IPS-18c (cell line): ENCODE measurements around the gene SYTL2.
"Not testable (repeated sequence)": the region's sequence is repeated elsewhere in the genome, so short reads cannot be mapped to it uniquely, and the experiment has no call there.

Experiments
- H3K4me3 ChIP-seq: 2 replicates; pipeline ENCODE4 v1.7.0; 2013; ENCODE audit warnings: low read depth, mild to moderate bottlenecking, low read length, moderate library complexity; ENCODE audit not compliant: insufficient read depth
- H3K9me3 ChIP-seq: one replicate; pipeline ENCODE4 v1.6.1; 2013; ENCODE audit warnings: mild to moderate bottlenecking, low read length, moderate library complexity; ENCODE audit not compliant: control insufficient read depth, insufficient read depth

SYTL2 gene

DNA sequence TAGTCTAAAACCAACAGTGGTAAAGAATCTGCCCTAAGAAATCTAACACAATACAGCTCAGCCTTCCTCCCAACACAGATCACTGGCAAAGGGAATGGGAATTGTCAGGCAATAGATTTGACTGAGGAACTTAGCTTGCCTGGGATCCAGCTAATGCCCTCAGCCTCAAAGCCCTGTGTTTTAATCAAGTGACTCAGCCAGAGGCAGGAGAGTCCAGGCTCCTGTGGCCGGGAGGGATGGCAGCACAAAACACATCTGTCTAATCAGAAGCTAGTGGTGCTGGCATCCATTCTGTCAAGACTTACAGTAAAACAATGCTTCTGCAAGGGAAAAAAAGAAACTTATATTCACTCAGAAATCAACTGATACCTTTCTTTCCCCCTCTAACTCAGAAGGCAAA, 5.6 kb downstream of the SYTL2 start:
- no peaks in the 10 kb centered on the region for H3K9me3 ChIP-seq
- H3K4me3 ChIP-seq: no peak overlapping the region

DNA sequence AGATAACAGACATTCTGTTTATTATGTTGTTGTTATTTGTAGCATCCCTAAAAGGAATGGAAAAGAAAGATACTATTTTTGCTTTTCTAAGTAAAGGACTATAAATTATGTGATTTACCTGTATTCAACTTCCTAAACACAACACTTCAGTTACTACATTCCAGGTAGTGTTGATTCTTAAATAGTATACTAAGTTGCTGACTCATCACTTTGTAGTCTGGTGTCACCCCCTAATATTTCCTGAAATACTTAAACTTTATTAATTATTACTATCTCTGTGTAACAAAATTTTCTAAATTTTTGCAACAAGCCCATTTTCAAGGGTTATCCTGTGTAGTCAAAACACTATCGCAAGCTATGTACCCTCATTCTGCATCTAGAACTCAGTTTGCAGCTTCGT, 7.0 kb downstream of the SYTL2 start:
- no peaks in the 10 kb centered on the region for H3K9me3 ChIP-seq
- no peak overlapping the region for H3K4me3 ChIP-seq

DNA sequence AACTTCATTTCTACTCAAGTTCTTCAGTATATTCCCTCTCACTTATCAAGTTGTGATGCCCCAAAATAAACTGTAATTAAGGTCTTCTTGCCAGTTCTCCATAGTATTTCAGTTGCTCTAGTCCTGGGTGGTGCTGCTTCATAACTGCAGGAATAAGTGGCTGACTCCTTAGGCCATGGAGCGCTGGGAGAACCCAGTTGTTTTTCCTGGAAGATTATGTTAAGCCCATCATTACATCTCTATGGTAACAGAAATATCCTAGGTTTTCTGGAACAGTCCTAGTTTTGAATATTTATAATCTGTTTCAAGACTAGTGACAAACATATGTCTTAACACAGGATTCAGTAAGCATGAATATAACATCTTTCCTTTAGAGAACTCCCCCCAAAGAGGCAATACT, 7.6 kb downstream of the SYTL2 start:
- H3K4me3 ChIP-seq: no peak overlapping the region
- H3K9me3 ChIP-seq: no peaks in the 10 kb centered on the region

DNA sequence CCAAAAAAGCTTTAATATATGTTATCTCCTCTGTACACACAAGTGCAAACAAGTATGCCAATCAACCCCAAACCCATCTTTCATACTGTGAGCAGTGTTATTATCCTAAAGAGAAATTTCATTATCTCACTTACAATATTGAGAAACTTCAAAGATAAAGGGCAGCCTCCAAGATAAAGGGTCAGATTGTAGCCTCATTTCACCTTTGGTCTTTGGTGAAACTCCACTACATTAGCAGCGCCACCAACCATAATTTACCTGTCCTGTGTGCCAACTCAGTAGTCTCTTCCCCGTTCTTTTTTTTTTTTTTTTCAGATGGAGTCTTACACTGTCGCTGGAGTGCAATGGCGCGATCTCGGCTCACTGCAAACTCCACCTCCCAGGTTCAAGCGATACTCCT, 9.4 kb downstream of the SYTL2 start:
- H3K9me3 ChIP-seq: no peaks in the 10 kb centered on the region
- no peak overlapping the region for H3K4me3 ChIP-seq

DNA sequence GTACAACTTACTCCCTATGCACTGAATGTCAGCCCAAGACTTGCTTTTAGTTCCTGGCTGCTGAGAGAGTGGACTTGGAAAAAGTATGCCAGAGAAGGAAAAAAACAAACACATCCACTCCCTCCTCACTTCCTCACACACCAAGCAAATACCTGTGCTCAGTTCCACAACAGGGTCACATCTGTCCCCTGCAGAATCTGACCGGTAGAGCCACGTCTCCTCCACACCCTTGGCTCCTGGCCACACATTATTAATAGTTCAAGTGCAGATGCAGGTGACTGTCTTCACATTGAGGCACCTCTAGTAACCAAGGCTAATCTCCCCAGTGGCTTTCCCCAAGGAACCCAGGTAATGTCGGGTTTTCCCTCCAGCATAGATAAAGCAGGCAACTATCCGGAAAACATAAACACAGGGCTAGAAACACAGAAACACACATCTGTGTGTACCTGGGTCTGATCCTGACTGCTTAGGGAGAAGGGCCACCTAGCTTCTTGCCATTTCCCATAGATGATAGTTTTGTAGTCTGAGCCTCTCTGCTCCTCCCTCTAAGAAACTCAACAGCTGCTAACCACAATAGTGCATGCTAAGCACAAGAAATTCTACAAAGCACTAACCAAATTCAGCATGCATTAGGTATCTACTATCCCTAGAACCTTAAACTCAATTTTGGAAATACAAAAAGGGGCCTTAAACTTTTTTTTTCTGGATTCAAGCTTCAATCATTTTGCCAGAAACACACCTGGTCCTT, 10.2 kb downstream of the SYTL2 start:
- H3K9me3 ChIP-seq: no peaks in the 10 kb centered on the region
- no peak overlapping the region for H3K4me3 ChIP-seq

DNA sequence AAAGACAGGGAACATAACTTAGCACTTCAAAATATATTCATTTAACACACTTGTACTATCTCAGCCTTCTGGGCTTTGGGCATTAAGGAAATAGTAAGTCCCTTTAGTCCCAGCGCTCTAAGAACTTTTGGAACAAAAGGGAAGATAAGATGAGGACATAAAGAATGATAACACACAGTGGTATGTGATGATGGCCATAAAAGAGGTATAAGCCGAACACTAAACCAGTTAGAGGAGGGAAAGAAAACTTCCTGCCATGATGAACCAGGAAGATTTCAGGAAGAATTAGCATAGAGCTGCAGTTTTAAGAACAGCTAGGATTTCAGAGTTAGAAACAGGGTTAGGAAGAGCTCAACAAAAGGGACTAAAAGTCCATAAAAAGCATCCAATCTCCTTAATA, 11.8 kb downstream of the SYTL2 start:
- no peak overlapping the region for H3K4me3 ChIP-seq

DNA sequence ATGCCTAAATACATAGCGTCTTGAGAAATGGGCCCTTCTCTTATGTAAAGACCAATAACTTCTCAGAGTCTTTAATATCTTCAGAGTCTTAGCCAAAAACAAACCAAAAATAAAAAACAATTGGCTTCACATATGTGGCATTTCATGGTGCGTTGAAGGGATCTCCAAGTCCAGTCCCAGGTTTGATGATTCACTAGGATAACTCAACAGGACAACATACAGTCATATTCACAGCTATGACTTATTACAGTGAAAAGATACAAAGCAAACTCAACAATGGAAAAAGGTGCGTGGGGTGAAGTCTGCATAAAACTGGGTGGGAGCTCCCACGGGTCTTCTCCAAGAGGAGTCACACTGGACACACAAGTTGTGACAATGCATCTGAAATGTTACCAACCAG, 12.6 kb downstream of the SYTL2 start:
- no peak overlapping the region for H3K4me3 ChIP-seq
- H3K9me3 ChIP-seq: no peaks in the 10 kb centered on the region

More for the DNA sequence above, 11.8 kb downstream of the SYTL2 start:
- H3K9me3 ChIP-seq: no peaks in the 10 kb centered on the region

DNA sequence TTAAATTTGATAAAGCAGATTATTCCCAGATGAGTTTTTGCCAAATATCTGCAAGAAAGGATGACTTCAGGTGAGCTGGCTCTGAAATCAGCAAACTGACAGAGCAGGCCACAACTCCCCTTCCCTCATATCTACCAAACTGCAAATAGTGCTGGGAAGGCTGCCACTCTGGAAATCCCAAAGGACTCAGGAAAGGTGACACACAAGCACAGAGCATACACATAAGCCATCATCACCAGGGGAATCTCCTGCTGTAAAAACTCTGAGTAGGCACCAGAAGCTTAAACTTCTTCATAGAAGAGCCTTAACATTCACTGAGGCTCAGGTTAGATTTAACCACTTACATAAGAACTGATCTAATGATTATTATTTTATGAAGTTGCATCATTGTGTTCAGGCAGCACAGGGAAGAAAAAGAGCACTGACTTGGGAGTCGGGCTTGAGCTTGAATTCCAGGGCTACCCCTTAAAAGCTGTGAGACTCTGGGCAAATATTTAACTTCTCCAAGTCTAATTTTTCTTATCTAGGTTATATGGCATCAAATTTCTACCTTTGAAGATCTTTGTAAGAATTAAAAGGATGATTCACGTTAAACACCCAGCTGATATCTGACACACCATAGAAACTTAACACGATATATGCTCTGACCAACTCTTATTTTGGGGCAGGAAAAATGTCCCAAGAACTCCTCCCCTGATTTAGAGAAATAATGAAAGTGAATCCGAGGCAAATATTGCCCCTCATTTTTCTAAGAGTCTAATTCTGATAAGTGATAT, 15.0 kb downstream of the SYTL2 start:
- Histone ChIP-seq H3K9me3 (no peaks in the 10 kb centered on the region), H3K4me3 (no peak overlapping the region)

DNA sequence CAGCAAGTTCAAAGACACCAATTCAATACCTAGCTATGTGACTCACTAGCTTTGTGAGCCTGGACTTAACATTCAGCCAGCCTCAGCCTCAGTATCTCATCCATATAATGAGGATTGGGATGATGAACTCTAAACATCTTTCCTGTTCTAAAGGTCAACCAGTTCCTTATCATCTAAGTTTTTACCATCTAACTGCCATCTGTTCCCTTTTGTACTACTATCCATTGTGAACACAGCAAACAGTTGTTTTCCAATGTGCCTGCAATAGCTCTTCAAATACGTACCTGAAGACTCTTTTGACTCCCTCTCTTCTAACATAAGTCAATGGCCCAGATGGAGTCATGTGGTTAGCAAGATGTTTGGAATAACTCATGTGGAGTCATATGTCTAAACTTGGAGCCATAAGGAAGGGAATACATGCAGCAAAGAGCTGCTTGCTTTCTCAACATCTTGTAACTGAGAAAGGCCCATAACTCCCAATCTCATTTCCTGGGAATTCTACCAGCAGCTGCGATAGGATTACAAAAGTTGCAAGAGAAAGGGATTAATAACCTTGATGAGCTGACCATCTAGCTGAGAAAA, 19.4 kb downstream of the SYTL2 start:
- Histone ChIP-seq H3K4me3 (no peak overlapping the region), H3K9me3 (no peaks in the 10 kb centered on the region)

DNA sequence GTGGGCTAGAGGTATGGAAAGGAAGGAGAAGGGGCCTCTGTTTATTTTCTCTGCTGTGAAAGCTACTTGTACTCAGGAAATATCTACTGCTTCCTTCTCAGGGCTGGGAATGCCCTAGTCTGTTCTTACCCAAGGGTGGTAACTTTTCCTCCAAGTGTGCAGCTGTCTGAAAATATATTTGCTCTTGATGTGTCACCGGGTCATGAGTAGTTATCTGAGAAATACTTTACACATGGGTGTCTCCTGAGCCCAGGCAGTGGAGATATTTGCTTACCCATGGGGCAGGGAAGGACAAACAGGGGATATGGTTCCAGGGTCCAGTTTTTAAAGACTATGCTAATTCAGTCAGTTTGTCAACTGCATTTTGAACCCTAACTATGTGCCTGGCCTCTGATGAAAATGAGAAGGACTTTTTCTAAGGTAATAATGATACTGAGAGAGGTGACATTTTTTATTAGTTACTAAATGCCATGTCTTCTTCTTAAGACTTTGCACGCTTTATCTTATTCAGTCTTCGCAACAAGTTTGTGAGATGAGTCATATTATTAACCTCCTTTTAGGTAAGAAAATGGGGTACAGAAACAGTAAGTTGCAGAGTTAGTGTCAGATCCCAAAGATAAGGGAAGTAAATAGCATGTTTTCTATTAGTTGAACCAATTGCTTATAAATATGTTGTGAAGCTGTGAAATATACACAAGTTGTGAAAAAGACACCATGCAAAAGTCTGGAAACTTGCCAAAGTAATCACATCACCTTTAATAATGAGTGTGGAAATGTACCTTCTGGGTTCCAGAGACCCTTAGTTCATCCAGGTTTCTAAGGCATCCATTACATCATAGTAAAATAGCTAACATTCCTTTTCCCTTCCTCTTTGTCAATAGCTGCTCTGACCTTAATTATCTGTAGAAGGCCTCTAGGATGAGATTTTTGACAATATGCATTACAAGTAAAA, 22.9 kb downstream of the SYTL2 start:
- Histone ChIP-seq H3K4me3 (no peak overlapping the region), H3K9me3 (no peaks in the 10 kb centered on the region)

DNA sequence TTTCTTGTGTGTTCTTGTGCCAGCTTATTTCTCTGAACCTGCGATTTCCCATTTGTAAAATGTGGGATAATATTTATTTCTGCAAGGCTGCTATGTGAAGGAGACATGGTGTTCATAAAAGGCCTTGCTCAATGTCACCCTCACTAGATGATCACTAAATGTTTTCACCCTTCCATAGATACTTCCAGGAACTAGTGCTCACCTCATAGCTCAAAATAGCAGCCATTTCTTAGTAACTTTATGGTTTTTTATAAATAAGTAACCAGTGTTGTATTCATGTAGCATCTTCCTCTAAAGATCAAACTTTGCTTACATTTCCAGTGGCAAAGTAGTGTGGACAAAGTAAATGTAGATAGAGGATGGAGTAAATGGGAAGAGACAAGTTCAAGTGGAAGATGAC, 23.8 kb downstream of the SYTL2 start:
- Histone ChIP-seq H3K9me3 (no peaks in the 10 kb centered on the region), H3K4me3 (no peak overlapping the region)

DNA sequence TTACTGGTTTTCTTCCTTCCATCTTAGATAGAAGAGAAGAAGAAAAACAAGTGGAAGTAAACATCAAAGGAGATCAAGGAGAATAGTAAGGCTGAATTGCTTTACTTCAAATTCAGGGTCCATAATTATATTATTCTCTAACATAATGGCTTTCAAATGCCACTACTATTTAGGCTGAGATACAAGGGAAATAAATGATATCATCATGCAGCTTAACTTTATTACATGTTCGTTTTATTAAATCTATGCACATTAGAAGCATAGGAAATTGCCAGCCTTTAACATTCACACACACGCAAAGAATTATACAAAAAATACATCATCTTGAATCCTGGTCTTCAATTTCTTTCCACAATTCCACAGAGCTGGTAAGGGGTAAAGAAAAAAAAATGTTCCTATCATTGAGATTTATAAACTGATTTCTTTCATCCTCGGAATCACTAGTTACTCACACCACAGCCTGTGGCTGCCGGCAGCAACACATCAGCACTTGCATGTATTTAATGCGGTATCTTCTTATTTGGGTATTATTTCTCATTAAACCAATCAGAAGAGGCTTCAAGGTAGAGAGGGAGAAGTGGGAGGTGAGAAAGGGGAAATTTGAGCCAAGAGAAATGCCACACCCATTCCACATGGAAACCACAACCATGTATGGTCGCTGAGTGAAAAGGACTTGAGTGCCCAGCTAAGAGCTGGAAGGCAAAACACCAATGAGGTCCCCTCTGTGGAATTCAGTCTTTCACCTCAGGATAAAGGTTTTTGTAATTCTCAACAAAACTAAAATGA, 26.3 kb downstream of the SYTL2 start:
- Histone ChIP-seq H3K4me3 (no peak overlapping the region), H3K9me3 (no peaks in the 10 kb centered on the region)

DNA sequence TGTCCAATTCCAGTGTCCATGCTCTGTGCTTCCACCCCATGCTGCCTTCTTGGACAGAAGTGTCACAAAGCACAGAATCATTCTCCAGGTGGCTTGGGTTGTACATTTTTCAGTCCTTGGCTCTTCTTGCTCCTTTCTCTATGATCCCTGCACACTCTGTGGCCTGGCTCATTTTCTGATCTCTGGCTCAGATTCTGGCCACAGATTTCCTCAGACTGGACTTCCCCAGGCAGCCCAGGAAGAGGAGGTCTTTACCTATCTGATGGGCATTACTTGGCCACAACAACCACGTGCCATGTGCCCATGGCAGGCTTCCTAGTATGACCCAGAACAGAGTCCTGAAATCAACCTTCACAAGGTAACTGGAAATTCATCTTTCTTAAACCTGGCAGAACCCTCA, 27.2 kb downstream of the SYTL2 start:
- Histone ChIP-seq H3K4me3 (no peak overlapping the region), H3K9me3 (no peaks in the 10 kb centered on the region)

DNA sequence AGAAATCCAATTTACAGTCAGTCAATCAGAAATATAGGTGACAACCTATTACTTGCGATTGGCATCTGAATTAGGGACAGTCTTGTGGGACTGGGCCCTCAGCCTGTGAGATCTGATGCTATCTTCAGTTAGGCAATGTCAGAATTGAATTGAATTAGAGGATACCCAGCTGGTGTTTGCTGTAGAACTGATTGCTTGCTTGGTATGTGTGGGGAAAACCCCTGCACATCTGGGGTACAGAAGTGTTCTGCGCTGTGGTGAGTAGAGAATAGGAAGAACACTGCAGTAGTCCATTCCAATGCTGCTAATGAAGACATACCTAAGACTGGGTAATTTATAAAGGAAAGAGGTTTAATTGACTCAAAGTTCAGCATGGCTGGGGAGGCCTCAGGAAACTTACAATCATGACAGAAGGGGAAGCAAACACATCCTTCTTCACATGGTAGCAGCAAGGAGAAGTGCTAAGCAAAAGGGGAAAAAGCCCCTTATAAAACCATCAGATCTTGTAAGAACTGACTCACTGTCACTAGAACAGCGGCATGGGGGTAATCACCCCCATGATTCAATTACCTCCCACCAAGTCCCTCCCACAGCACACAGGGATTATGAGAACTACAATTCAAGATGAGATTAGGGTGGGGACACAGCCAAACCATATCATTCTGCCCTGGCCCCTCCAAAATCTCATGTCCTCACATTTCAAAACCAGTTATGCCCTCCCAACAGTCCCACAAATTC, 30.0 kb downstream of the SYTL2 start:
- not testable (repeated sequence) for H3K9me3 ChIP-seq, H3K4me3 ChIP-seq

DNA sequence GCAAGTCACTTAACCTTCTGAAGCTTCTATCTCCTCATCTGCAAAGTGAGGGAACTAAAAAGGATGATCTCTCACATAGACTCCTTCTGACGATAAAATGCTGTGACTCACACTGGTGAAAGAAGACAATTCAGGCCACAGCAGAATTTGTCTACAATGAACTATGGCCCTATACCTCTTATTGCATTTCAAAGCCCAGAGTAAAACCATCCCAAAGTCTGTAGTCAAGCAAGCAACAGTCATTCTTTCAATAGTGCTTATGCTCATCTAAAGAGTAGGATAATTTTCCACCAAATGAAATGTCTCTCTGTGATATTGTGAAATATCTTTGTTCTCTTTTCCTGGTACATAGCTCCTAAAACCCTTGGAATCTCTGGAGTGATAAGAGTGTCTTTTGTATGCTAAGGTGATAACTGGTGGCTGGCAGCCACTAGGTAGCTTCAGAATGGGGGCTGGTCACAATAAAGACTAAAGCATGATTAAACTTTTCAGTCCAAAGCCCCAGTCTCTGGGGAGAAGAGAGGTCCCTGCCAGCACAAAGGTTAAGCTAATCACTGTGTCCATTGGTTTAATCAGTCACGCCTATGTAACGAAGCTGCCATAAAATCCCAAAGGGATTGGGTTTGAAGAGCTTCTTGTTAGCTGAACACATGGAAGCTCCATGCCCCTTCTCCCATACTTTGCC, 30.8 kb downstream of the SYTL2 start:
- Histone ChIP-seq H3K4me3 (no peak overlapping the region), H3K9me3 (no peaks in the 10 kb centered on the region)

DNA sequence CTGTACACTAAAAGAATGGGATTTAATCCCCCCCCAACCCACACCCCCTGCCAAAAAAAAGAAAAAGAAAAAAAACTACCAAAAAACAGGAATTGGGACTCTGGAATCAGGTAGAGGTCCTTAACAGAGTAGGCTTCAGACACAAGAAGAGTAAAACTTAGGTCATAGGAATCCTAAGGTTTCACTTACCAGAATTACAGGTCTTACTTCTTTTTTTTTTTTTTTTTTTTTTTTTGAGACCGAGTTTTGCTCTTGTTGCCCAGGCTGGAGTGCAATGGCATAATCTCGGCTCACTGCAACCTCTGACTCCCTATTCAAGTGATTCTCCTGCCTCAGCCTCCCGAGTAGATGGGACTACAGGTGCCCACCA, 33.4 kb downstream of the SYTL2 start:
- not testable (repeated sequence) for H3K4me3 ChIP-seq, H3K9me3 ChIP-seq
